ENCODE data around the gene EXOSC10. TPM values are rescaled to one million over a fixed set of nuclear protein-coding genes. Genes with fewer than 3 reads are reported as not detected.

The EXOSC10 gene
- total and polyA plus RNA-seq, 9 of the 15 experiments (the other 6 are each of a cell fraction or from before 2014, with no cell fraction given), result 23.4 to 150 (median 105) TPM

DNA sequence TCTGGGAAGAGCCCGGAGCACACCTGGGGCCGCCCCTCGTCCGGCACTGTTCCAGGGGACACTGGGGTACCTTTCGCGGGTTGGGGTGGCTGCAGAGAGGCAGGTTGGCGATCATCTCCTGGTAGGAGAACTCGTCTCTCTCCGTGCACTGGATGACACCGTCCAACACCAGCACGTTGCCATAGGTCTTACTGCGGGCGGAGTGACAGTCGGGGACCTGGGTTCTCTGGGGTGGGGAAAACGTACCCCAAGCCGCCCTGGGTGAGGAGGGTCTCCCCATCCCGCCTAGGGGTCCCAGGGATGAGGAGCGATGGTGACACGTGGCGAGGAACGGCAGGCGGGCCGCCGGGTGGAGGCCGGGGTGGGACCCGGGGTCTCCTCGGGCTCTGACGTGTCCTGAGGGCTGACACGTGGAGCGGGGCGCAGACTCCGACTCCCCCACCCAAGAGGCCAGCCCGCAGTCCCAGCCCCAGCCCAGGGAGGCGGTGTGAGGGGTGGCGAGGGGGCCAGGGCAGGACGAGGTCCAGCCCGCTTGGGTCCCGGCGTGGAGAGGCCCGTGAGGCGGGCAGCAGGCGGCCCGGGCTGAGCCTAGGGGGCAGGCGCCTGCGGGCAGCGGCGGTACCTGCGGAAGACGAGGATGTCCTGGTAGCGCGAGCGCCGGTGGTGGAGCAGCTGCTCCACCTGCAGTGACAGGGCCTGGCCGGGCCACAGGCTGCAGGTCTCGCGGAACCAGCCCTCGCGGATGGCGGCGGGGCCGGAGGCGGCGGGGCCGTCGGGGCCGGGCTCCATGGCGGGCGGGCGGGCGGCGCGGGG, 40.3 kb downstream of the EXOSC10 start (continued):
- TF ChIP-seq, protein P1, sequence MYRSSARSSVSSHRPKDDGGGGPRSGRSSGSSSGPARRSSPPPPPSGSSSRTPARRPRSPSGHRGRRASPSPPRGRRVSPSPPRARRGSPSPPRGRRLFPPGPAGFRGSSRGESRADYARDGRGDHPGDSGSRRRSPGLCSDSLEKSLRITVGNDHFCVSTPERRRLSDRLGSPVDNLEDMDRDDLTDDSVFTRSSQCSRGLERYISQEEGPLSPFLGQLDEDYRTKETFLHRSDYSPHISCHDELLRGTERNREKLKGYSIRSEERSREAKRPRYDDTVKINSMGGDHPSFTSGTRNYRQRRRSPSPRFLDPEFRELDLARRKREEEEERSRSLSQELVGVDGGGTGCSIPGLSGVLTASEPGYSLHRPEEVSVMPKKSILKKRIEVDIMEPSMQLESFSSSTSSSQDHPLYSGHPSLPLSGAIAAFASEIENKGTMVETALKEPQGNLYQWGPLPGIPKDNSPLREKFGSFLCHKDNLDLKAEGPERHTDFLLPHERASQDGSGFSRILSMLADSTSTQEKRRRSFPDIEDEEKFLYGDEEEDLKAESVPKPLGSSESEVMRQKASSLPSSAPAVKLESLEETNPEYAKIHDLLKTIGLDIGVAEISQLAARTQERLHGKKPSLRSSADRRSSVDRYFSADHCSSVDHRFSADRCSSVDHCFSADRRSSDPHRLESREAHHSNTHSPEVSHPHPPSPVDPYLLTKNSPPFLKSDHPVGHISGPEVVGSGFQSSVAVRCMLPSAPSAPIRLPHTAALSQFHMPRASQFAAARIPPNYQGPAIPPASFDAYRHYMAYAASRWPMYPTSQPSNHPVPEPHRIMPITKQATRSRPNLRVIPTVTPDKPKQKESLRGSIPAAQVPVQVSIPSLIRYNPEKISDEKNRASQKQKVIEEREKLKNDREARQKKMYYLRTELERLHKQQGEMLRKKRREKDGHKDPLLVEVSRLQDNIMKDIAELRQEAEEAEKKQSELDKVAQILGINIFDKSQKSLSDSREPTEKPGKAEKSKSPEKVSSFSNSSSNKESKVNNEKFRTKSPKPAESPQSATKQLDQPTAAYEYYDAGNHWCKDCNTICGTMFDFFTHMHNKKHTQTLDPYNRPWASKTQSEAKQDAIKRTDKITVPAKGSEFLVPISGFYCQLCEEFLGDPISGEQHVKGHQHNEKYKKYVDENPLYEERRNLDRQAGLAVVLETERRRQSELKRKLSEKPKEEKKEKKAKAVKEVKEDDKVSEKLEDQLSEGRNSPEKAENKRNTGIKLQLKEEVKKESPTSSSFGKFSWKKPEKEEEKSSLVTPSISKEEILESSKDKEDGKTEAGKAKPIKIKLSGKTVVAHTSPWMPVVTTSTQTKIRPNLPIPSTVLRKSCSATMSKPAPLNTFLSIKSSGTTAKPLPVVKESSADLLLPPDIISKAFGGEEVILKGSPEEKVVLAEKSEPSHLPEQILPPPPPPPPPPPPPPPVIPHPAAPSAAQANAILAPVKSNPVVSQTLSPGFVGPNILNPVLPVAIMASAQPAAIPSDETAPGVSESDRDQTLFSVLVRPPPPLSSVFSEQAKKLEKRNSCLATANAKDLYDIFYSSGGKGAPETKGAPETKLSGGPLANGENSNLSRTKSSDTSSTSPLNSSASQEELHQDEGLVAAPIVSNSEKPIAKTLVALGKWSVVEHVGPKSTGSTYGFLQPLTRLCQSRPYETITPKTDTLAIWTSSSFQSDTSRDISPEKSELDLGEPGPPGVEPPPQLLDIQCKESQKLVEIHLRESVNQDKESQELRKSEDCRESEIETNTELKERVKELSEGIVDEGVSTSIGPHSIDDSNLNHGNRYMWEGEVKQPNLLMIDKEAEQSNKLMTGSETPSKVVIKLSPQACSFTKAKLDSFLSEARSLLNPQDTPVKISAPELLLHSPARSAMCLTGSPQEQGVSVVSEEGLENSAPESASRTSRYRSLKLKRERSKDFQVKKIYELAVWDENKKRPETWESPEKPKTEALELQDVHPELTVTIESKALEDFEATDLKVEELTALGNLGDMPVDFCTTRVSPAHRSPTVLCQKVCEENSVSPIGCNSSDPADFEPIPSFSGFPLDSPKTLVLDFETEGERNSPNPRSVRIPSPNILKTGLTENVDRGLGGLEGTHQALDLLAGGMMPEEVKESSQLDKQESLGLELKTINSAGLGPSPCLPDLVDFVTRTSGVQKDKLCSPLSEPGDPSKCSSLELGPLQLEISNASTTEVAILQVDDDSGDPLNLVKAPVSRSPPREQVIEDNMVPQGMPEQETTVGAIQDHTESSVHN (IDR thresholded peaks at IDR 0.05; ENCODE audit: borderline replicate concordance in 1 of 2, low read depth in 1 of 2), result no peak
- TF ChIP-seq SREBF2 (CRISPR knock-in tag; IDR thresholded peaks at IDR 0.05), result no peak
- TF ChIP-seq ZNF12 (CRISPR knock-in tag; IDR thresholded peaks at IDR 0.05), result no peak
- TF ChIP-seq, protein P2, sequence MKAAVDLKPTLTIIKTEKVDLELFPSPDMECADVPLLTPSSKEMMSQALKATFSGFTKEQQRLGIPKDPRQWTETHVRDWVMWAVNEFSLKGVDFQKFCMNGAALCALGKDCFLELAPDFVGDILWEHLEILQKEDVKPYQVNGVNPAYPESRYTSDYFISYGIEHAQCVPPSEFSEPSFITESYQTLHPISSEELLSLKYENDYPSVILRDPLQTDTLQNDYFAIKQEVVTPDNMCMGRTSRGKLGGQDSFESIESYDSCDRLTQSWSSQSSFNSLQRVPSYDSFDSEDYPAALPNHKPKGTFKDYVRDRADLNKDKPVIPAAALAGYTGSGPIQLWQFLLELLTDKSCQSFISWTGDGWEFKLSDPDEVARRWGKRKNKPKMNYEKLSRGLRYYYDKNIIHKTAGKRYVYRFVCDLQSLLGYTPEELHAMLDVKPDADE (conservative IDR thresholded peaks at IDR 0.05; ENCODE audit: control insufficient read depth, low read depth, low read length), result no peak; the same call in 1 of the 2 replicates
- no peak for TF ChIP-seq ATF2 (CRISPR knock-in tag; IDR thresholded peaks at IDR 0.05)
- no peak; the same call in 1 of the 2 replicates for TF ChIP-seq RBM34 (IDR thresholded peaks at IDR 0.05; ENCODE audit: borderline replicate concordance, insufficient read depth, low read length)
- TF ChIP-seq, protein P3, sequence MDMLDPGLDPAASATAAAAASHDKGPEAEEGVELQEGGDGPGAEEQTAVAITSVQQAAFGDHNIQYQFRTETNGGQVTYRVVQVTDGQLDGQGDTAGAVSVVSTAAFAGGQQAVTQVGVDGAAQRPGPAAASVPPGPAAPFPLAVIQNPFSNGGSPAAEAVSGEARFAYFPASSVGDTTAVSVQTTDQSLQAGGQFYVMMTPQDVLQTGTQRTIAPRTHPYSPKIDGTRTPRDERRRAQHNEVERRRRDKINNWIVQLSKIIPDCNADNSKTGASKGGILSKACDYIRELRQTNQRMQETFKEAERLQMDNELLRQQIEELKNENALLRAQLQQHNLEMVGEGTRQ (CRISPR knock-in tag; IDR thresholded peaks at IDR 0.05), result 0 out of 2 replicates have a peak, but pooled peaks have one; percentile 9
- no peak for TF ChIP-seq HCFC1 (IDR thresholded peaks at IDR 0.05; ENCODE audit: low read depth, low read length)
- TF ChIP-seq ZBTB12 (CRISPR knock-in tag; IDR thresholded peaks at IDR 0.05), result no peak
- no peak for TF ChIP-seq MEF2A (IDR thresholded peaks at IDR 0.05; ENCODE audit: control insufficient read depth, low read depth, low read length)
- no peak for TF ChIP-seq HNRNPH1 (optimal IDR thresholded peaks at IDR 0.05; ENCODE audit: low read depth, low read length)

All from K562 (cell line).